Thyroid gland (tissue), 4 donors: ENCODE measurements around the gene NUMB. TPM values are rescaled to one million over a fixed set of nuclear protein-coding genes. Genes with fewer than 3 reads are reported as not detected.

Source experiments
- DNase-seq, 2 donors: peaks; one replicate each; pipeline ENCODE4 v3.0.0-alpha.2; 2019
- H3K27ac ChIP-seq, 3 donors: fragments of 200-600 bp; sonication (generic); 1 replicate in 2 of 3; 2 replicates in 1 of 3; pipeline ENCODE4 v1.5.1; 2016 to 2019; ENCODE audit warnings: mild to moderate bottlenecking in 1 of 3, moderate library complexity in 1 of 3
- H3K27me3 ChIP-seq: fragments of 200-600 bp; sonication (generic); one replicate; pipeline ENCODE4 v1.5.1; 2019
- H3K36me3 ChIP-seq, 2 donors: fragments of 200-600 bp; sonication (generic); one replicate each; pipeline ENCODE4 v1.5.1; 2016 to 2019
- H3K4me1 ChIP-seq, 2 donors: fragments of 200-600 bp; sonication (generic); one replicate each; pipeline ENCODE4 v1.5.1; 2017 to 2019
- H3K4me3 ChIP-seq, 3 donors: fragments of 200-600 bp; sonication (generic); replicated peaks in 1 of 3; 1 replicate in 2 of 3; 2 replicates in 1 of 3; pipeline ENCODE4 v1.5.1; 2016; ENCODE audit warnings: mild to moderate bottlenecking in 1 of 3
- H3K9me3 ChIP-seq: fragments of 200-600 bp; sonication (generic); one replicate; pipeline ENCODE4 v1.5.1; 2017
- CTCF ChIP-seq, 6 experiments: fragments of 200-600 bp in 3 of 6; fragments of 450-650 bp in 3 of 6; sonication (generic) in 3 of 6; IDR thresholded peaks; one replicate each; pipeline ENCODE4 v1.5.1; 2016 to 2019; ENCODE audit warnings: antibody characterized with exemption in 6 of 6, mild to moderate bottlenecking in 2 of 6, inconsistent platforms in 1 of 6, moderate library complexity in 1 of 6
- POLR2A ChIP-seq, 2 donors: fragments of 450-650 bp; IDR thresholded peaks; one replicate each; pipeline ENCODE4 v1.6.1; 2017; ENCODE audit warnings: antibody characterized with exemption in 2 of 2, mild to moderate bottlenecking in 2 of 2, moderate library complexity in 1 of 2
- WGBS, 2 donors: methylation state at CpG; one replicate each; pipeline ENCODE4 v1.1.5; 2017; 5-methylcytosine and 5-hydroxymethylcytosine counted together
- intact Hi-C: fragments of 100-400 bp; cut with DNase I; formaldehyde crosslinking; loops from one replicate; pipeline ENCODE4 v1.15.1; 2023
- total RNA-seq, 4 donors: library from RNA; depleted of rRNA; stranded (reverse); fragments of >200 nt; gene quantifications; one replicate each; pipeline ENCODE4 v1.2.3, GENCODE V29; 2016

Gene NUMB
- total RNA-seq, 4 donors from 2014 or later, result 67.1 to 101 (median 86.7) TPM

GRCh38 chr14:73244541-73245290, 213.6 kb downstream of the NUMB start:
- no peak for DNase-seq
- 91% methylated on average over 12 to 14 of the region's 14 CpGs for WGBS, 2 donors
- Histone ChIP-seq H3K27me3 (no peaks in the 10 kb centered on the region), H3K36me3 (no peaks in the 10 kb centered on the region), H3K27ac (no peak overlapping the region), H3K4me1 (peaks cover 20 to 51% of the 10 kb centered on the region in 2 donors), H3K4me3 (no peak overlapping the region), H3K9me3 (no peaks in the 10 kb centered on the region)
- intact Hi-C loops, result no loop called here
- no peak for TF ChIP-seq POLR2A (IDR thresholded peaks at IDR 0.05)

GRCh38 chr14:73243748-73244147, 214.6 kb downstream of the NUMB start:
- Histone ChIP-seq H3K27me3 (no peaks in the 10 kb centered on the region), H3K36me3 (no peaks in the 10 kb centered on the region), H3K4me3 (no peak overlapping the region), H3K27ac (no peak overlapping the region), H3K4me1 (peaks cover 28 to 59% of the 10 kb centered on the region in 2 donors), H3K9me3 (no peaks in the 10 kb centered on the region)
- intact Hi-C loops, result no loop called here
- TF ChIP-seq CTCF (IDR thresholded peaks at IDR 0.05), result no peak
- TF ChIP-seq POLR2A (IDR thresholded peaks at IDR 0.05), result no peak
- WGBS, 2 donors, result 88 to 100% methylated on average over 2 of the region's 2 CpGs
- no peak for DNase-seq

- no peak for DNase-seq
- WGBS, 2 donors, result 75 to 90% methylated on average over 3 of the region's 3 CpGs
- intact Hi-C loops, result no loop called here
- TF ChIP-seq CTCF (IDR thresholded peaks at IDR 0.05), result no peak
- TF ChIP-seq POLR2A (IDR thresholded peaks at IDR 0.05), result no peak
- H3K9me3 ChIP-seq, result no peaks in the 10 kb centered on the region
- no peak overlapping the region for H3K4me3 ChIP-seq
- H3K4me1 ChIP-seq, result peaks cover 32 to 63% of the 10 kb centered on the region in 2 donors
- no peaks in the 10 kb centered on the region for H3K36me3 ChIP-seq
- no peaks in the 10 kb centered on the region for H3K27me3 ChIP-seq
- H3K27ac ChIP-seq, result peak overlapping the region in 1 of 3 donors; percentile 81
Measured at GRCh38 chr14:73243341-73243740, 215.0 kb downstream of the NUMB start.

- Histone ChIP-seq H3K27me3 (no peaks in the 10 kb centered on the region), H3K36me3 (no peaks in the 10 kb centered on the region), H3K27ac (peak overlapping the region; percentile 13 to 81 (median 69)), H3K4me3 (no peak overlapping the region), H3K4me1 (peaks cover 33 to 69% of the 10 kb centered on the region in 2 donors), H3K9me3 (no peaks in the 10 kb centered on the region)
- 33 to 51% methylated on average over 6 of the region's 6 CpGs for WGBS, 2 donors
- DNase-seq, result peak; percentile 65 to 72
- intact Hi-C loops, result no loop called here
- TF ChIP-seq CTCF (IDR thresholded peaks at IDR 0.05), result no peak
- no peak for TF ChIP-seq POLR2A (IDR thresholded peaks at IDR 0.05)
Measured at GRCh38 chr14:73242357-73242901, 215.9 kb downstream of the NUMB start.

GRCh38 chr14:73241481-73242165, 216.7 kb downstream of the NUMB start:
- Histone ChIP-seq H3K9me3 (no peaks in the 10 kb centered on the region), H3K4me3 (no peak overlapping the region), H3K4me1 (peaks cover 36 to 69% of the 10 kb centered on the region in 2 donors), H3K27ac (peak overlapping the region in 2 of 3 donors; percentile 13 to 81), H3K27me3 (no peaks in the 10 kb centered on the region), H3K36me3 (no peaks in the 10 kb centered on the region)
- DNase-seq, result peak; percentile 24 to 29
- TF ChIP-seq POLR2A (IDR thresholded peaks at IDR 0.05) (no peak), CTCF (IDR thresholded peaks at IDR 0.05) (no peak)
- intact Hi-C loops, result no loop called here
- 86 to 90% methylated on average over 14 to 18 of the region's 19 CpGs for WGBS, 2 donors
